SJCRH30 (cell line): ENCODE data around the gene DNTTIP2. TPM values are rescaled to one million over a fixed set of nuclear protein-coding genes. Genes with fewer than 3 reads are reported as not detected.
"Not testable (repeated sequence)": the region's sequence is repeated elsewhere in the genome, so short reads cannot be mapped to it uniquely, and the experiment has no call there.

ENCODE experiments used
- DNase-seq, 2 experiments: peaks; one replicate each; pipeline ENCODE4 v3.0.0-alpha.2; 2015 to 2020
- H3K27ac ChIP-seq: fragments of 250-450 bp; sonication (Bioruptor Pico); 2 replicates; pipeline ENCODE4 v1.5.1; 2020; ENCODE audit warnings: mild to moderate bottlenecking, moderate library complexity
- H3K27me3 ChIP-seq: fragments of 250-450 bp; sonication (Bioruptor Pico); 2 replicates; pipeline ENCODE4 v1.5.1; 2020; ENCODE audit warnings: mild to moderate bottlenecking, moderate library complexity
- H3K36me3 ChIP-seq: fragments of 250-450 bp; sonication (Bioruptor Pico); 2 replicates; pipeline ENCODE4 v1.5.1; 2020; ENCODE audit warnings: mild to moderate bottlenecking, moderate library complexity
- H3K4me1 ChIP-seq: fragments of 250-450 bp; sonication (Bioruptor Pico); 2 replicates; pipeline ENCODE4 v1.5.1; 2020; ENCODE audit warnings: mild to moderate bottlenecking, moderate library complexity
- H3K4me3 ChIP-seq: fragments of 250-450 bp; sonication (Bioruptor Pico); 2 replicates; pipeline ENCODE4 v1.5.1; 2020; ENCODE audit warnings: mild to moderate bottlenecking, moderate library complexity
- H3K9me3 ChIP-seq: fragments of 250-450 bp; sonication (Bioruptor Pico); replicated peaks from 2 replicates; pipeline ENCODE4 v1.5.1; 2020; ENCODE audit warnings: mild to moderate bottlenecking, moderate library complexity
- total RNA-seq: library from RNA; depleted of rRNA; stranded (reverse); fragments of >200 nt; shearing (Covaris generic); gene quantifications from 2 replicates; pipeline ENCODE4 v1.2.3, GENCODE V29; 2014

The DNTTIP2 gene
- total RNA-seq, 1 experiment from 2014 or later = 79.8 TPM

- Histone ChIP-seq H3K9me3 (no peaks in the 10 kb centered on the region; the same call in 1 of the 2 replicates), H3K4me3 (no peak overlapping the region), H3K27me3 (no peaks in the 10 kb centered on the region), H3K4me1 (peaks cover 4% of the 10 kb centered on the region), H3K36me3 (no peaks in the 10 kb centered on the region), H3K27ac (no peak overlapping the region)
- DNase-seq = no peak
Observed at GRCh38 chr1:93840956-93841482, 38.0 kb downstream of the DNTTIP2 start.

- Histone ChIP-seq H3K4me3 (no peak overlapping the region), H3K27me3 (no peaks in the 10 kb centered on the region), H3K36me3 (no peaks in the 10 kb centered on the region), H3K9me3 (no peaks in the 10 kb centered on the region; the same call in 1 of the 2 replicates), H3K27ac (no peak overlapping the region), H3K4me1 (peaks cover under 1% of the 10 kb centered on the region)
- DNase-seq = no peak
Observed at GRCh38 chr1:93839753-93840152, 39.3 kb downstream of the DNTTIP2 start.

- no peak for DNase-seq
- no peak overlapping the region for H3K27ac ChIP-seq
- no peaks in the 10 kb centered on the region for H3K27me3 ChIP-seq
- H3K9me3 ChIP-seq = no peaks in the 10 kb centered on the region; the same call in 1 of the 2 replicates
- H3K4me1 ChIP-seq = no peaks in the 10 kb centered on the region
- no peaks in the 10 kb centered on the region for H3K36me3 ChIP-seq
- no peak overlapping the region for H3K4me3 ChIP-seq
Observed at GRCh38 chr1:93839307-93839706, 39.7 kb downstream of the DNTTIP2 start.

DNA sequence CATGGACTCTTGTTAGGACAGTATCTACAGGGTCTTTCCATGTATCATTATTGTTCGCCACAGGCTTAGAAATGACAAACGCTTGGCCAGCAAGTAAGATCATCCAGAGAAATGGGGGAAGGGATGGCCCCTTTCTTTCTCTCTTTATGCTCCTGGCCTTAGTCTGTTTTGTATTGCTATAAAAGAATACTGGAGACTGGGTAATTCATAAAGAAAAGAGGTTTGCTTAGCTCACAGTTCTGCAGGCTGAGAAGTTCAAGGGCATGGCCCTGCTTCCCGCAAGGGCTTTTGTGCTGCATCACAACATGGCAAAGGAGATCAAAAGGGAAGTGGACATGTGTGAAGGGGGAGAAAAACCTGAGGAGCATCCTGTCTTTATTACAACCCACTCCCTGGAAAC is 41.0 kb downstream of the DNTTIP2 start:
- no peaks in the 10 kb centered on the region for H3K27me3 ChIP-seq
- no peak overlapping the region for H3K4me3 ChIP-seq
- no peaks in the 10 kb centered on the region for H3K36me3 ChIP-seq
- H3K9me3 ChIP-seq = peaks cover 7% of the 10 kb centered on the region; the same call in 1 of the 2 replicates
- DNase-seq = no peak
- H3K4me1 ChIP-seq = no peaks in the 10 kb centered on the region
- no peak overlapping the region for H3K27ac ChIP-seq

GRCh38 chr1:93833293-93833692 is 45.7 kb downstream of the DNTTIP2 start:
- not testable (repeated sequence) for H3K9me3 ChIP-seq, H3K27me3 ChIP-seq, H3K4me1 ChIP-seq, H3K4me3 ChIP-seq, H3K27ac ChIP-seq, DNase-seq, H3K36me3 ChIP-seq

GRCh38 chr1:93829061-93829460 is 49.9 kb downstream of the DNTTIP2 start:
- DNase-seq = no peak
- no peaks in the 10 kb centered on the region for H3K36me3 ChIP-seq
- peaks cover 18% of the 10 kb centered on the region for H3K4me1 ChIP-seq
- no peaks in the 10 kb centered on the region for H3K27me3 ChIP-seq
- no peak overlapping the region for H3K4me3 ChIP-seq
- no peak overlapping the region; the same call in 1 of the 2 replicates for H3K27ac ChIP-seq
- peaks cover 7% of the 10 kb centered on the region; the same call in 1 of the 2 replicates for H3K9me3 ChIP-seq

GRCh38 chr1:93828367-93828755 is 50.6 kb downstream of the DNTTIP2 start:
- no peaks in the 10 kb centered on the region for H3K36me3 ChIP-seq
- H3K27ac ChIP-seq = peak overlapping the region; percentile 36
- H3K9me3 ChIP-seq = peaks cover 2% of the 10 kb centered on the region; the same call in 1 of the 2 replicates
- peaks cover 18% of the 10 kb centered on the region for H3K4me1 ChIP-seq
- peak; percentile 36 to 69 for DNase-seq
- H3K4me3 ChIP-seq = no peak overlapping the region
- no peaks in the 10 kb centered on the region for H3K27me3 ChIP-seq

- Histone ChIP-seq H3K9me3 (no peaks in the 10 kb centered on the region; the same call in 1 of the 2 replicates), H3K4me3 (no peak overlapping the region), H3K36me3 (no peaks in the 10 kb centered on the region), H3K4me1 (peaks cover 18% of the 10 kb centered on the region), H3K27me3 (no peaks in the 10 kb centered on the region), H3K27ac (peak overlapping the region; percentile 36; the same call in 1 of the 2 replicates)
- DNase-seq = peak in 1 of 2 experiments; percentile 58
Observed at GRCh38 chr1:93827633-93828366, 51.2 kb downstream of the DNTTIP2 start.

DNA sequence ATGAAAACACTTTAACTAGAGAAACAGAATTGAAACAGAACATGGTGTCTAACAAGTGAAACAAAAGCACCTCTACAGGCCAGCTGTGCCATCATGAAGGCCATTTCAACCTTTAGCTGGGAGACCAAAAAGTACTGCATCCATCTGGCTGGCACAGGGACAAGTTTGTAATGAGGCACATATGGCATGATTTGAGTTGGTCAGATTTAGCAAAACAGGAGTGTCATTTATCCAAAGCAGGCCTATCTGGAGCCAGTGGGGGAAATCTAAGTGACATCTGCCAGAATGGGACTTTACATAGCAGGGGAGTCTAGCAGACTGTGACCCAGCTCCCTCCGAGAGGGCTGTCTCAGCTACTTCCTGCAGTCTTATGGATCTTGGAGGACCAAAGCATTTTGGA is 51.9 kb downstream of the DNTTIP2 start:
- DNase-seq = no peak
- Histone ChIP-seq H3K27ac (no peak overlapping the region), H3K27me3 (no peaks in the 10 kb centered on the region), H3K9me3 (no peaks in the 10 kb centered on the region), H3K4me3 (no peak overlapping the region), H3K36me3 (no peaks in the 10 kb centered on the region), H3K4me1 (peaks cover 18% of the 10 kb centered on the region)

DNA sequence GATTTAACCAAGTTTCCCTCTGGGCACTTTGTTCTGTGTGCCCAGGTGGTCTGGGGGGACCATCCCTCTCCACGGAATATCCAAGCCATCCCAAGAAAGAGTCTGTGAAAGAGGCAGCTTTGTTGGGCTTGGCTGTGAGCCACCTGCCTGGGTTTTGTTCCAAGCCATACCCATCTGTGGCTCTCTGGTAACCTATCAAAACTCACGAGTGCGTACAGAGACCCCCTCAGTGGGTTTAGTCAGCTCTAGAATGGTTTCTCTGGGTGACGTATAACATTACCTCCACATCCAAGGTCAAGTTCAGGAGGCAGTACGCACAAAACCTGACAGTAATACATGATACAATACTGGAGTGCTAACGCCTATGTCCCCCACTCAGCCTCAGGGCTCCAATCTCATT is 54.2 kb downstream of the DNTTIP2 start:
- no peaks in the 10 kb centered on the region for H3K27me3 ChIP-seq
- H3K27ac ChIP-seq = no peak overlapping the region
- H3K4me1 ChIP-seq = peaks cover 21% of the 10 kb centered on the region
- H3K36me3 ChIP-seq = no peaks in the 10 kb centered on the region
- no peaks in the 10 kb centered on the region for H3K9me3 ChIP-seq
- no peak for DNase-seq
- no peak overlapping the region for H3K4me3 ChIP-seq

DNA sequence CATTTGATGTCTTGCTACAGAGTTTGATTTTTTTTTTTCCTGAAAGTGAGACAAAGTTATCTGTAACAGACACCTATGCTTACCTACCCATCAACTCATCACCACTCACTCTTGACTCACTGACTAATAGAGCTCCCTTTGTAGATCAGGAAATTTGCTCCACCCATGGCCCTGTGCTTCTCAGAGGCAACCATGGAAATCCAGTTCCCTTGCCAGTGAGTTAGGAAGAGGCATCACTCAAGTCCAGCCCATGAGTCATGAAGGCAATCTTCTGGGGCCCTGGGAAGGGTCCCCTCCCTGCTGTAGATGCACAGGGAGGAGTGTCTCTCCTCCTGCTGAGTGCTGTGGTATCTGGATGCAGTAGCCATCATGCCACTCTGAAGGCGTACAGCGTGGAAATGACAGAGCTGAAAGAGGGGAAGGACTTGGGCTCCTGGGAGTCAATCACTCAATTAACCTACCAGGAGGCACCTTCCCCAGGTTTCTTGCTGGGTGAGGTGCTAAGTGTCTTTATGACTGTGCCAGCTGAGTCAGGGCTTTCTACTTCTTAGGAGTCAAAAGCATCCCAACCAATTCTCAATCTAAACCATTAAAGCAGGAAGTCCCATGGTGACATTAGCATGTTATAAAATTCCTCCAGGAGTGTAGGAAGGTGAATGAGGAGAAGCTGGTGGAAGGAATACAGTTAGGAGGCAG is 56.1 kb downstream of the DNTTIP2 start:
- H3K4me3 ChIP-seq = no peak overlapping the region
- H3K9me3 ChIP-seq = no peaks in the 10 kb centered on the region
- no peak for DNase-seq

GRCh38 chr1:93821423-93822144 is 57.4 kb downstream of the DNTTIP2 start:
- H3K36me3 ChIP-seq = no peaks in the 10 kb centered on the region
- no peaks in the 10 kb centered on the region for H3K27me3 ChIP-seq
- H3K27ac ChIP-seq = no peak overlapping the region
- H3K9me3 ChIP-seq = no peaks in the 10 kb centered on the region
- H3K4me1 ChIP-seq = peaks cover 20% of the 10 kb centered on the region
- no peak for DNase-seq
- H3K4me3 ChIP-seq = no peak overlapping the region

More for the DNA sequence above, 56.1 kb downstream of the DNTTIP2 start:
- peaks cover 16% of the 10 kb centered on the region for H3K4me1 ChIP-seq
- H3K27ac ChIP-seq = no peak overlapping the region
- H3K36me3 ChIP-seq = no peaks in the 10 kb centered on the region
- H3K27me3 ChIP-seq = no peaks in the 10 kb centered on the region

- Histone ChIP-seq H3K4me1 (peaks cover 27% of the 10 kb centered on the region), H3K27ac (no peak overlapping the region), H3K36me3 (no peaks in the 10 kb centered on the region), H3K4me3 (no peak overlapping the region), H3K9me3 (no peaks in the 10 kb centered on the region), H3K27me3 (no peaks in the 10 kb centered on the region)
- DNase-seq = no peak
Observed at GRCh38 chr1:93820554-93821422, 58.2 kb downstream of the DNTTIP2 start.

- peaks cover 47% of the 10 kb centered on the region for H3K4me1 ChIP-seq
- no peak overlapping the region for H3K4me3 ChIP-seq
- no peak overlapping the region for H3K27ac ChIP-seq
- H3K27me3 ChIP-seq = no peaks in the 10 kb centered on the region
- H3K36me3 ChIP-seq = no peaks in the 10 kb centered on the region
- H3K9me3 ChIP-seq = no peaks in the 10 kb centered on the region
- no peak for DNase-seq
Observed at GRCh38 chr1:93818570-93818959, 60.4 kb downstream of the DNTTIP2 start.
